ENCODE measurements around the gene SLC44A4. TPM values are rescaled to one million over a fixed set of nuclear protein-coding genes. Genes with fewer than 3 reads are reported as not detected.

Gene SLC44A4
- total and polyA plus RNA-seq, 5 donors, result 0.05 TPM; not detected in 4

GRCh38 chr6:31815025-31815838 is 63.6 kb downstream of the SLC44A4 start, which contains the start of the genes HSPA1A and HSPA1L:
TSS of gene HSPA1A (plus strand) at chr6:31815543. CDS start at chr6:31815757, 214 bp downstream.
TSS of gene HSPA1L (minus strand) at chr6:31815283. CDS start at chr6:31811972, 3,311 bp downstream.
- Histone ChIP-seq H3K9me3 (ENCODE audit: control insufficient read depth, low read length) (no peaks in the 10 kb centered on the region), H3K27ac (ENCODE audit: low read length) (peak within 1 kb of the TSS; percentile 98), H3K27me3 (ENCODE audit: control insufficient read depth, insufficient read depth) (no peaks in the 10 kb centered on the region), H3K4me3 (ENCODE audit: low read length) (peak within 1 kb of the TSS; percentile 92), H3K4me1 (ENCODE audit: control insufficient read depth, insufficient read depth, low read length) (no peaks in the 10 kb centered on the region)
- ATAC-seq, result peak; percentile 92 to 93
- WGBS, result 0% methylated on average over 56 of the region's 56 CpGs
- intact Hi-C loops (cut with DNase I), result no loop called here
- peak; percentile 97 to 98 (median 97) for DNase-seq

DNA sequence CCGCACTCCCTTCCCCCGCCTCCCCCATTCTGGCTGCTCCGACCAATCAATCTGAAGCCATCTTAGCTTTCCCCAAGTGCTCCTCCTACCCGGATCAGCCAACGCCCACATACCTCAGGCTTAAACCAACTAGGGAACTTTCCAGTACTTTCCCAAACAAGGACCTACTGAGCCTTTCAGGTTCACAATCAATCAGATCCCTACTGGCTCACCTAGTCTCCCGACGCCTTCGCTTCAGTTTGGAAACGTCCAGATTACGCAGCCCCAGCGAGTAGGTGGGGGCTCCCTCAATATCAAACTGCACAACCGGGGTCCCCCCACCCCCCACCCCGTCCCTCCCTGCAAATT is 64.1 kb downstream of the SLC44A4 start:
- DNase-seq, result peak; percentile 96 to 98 (median 97)
- H3K9me3 ChIP-seq (ENCODE audit: control insufficient read depth, low read length), result no peaks in the 10 kb centered on the region
- intact Hi-C loops (cut with DNase I), result no loop called here
- peak overlapping the region; percentile 97 for H3K27ac ChIP-seq (ENCODE audit: low read length)
- H3K4me1 ChIP-seq (ENCODE audit: control insufficient read depth, insufficient read depth, low read length), result no peaks in the 10 kb centered on the region
- ATAC-seq, result peak; percentile 91 to 92
- peak overlapping the region; percentile 92 for H3K4me3 ChIP-seq (ENCODE audit: low read length)
- under 1% methylated on average over 13 of the region's 13 CpGs for WGBS
- no peaks in the 10 kb centered on the region for H3K27me3 ChIP-seq (ENCODE audit: control insufficient read depth, insufficient read depth)

DNA sequence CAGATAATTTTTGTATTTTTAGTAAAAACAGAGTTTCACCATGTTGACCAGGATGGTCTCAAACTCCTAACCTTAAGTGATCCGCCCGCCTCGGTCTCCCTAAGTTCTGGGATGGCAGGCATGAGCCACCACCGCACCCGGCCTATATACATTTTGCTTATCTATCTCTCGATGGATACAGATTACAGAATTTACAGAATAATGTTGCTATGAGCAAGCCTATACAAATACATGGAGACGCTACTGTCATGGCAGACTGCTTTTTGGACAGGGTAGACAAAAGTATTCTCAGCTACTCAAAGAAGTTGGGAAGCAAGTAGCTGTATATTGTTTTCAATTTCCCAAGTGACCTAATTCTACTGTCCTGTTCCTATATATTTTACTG is 65.3 kb downstream of the SLC44A4 start:
- H3K4me3 ChIP-seq (ENCODE audit: low read length), result no peak overlapping the region
- H3K27me3 ChIP-seq (ENCODE audit: control insufficient read depth, insufficient read depth), result no peaks in the 10 kb centered on the region
- DNase-seq (no peak), ATAC-seq (no peak)
- peak overlapping the region; percentile 98 for H3K27ac ChIP-seq (ENCODE audit: low read length)
- intact Hi-C loops (cut with DNase I), result no loop called here
- 96% methylated on average over 7 of the region's 7 CpGs for WGBS
- no peaks in the 10 kb centered on the region for H3K4me1 ChIP-seq (ENCODE audit: control insufficient read depth, insufficient read depth, low read length)
- H3K9me3 ChIP-seq (ENCODE audit: control insufficient read depth, low read length), result no peaks in the 10 kb centered on the region

Other genes with a start within 250 kb of the SLC44A4 start
Only the 30 nearest of the 35 such genes appear.
- 10 to 100 TPM; 16.8 to 23.9 (median 20.0) TPM for gene GPANK1, start 214.0 kb downstream of the SLC44A4 start, total RNA-seq
- 24.6 TPM for gene GPANK1, start 214.0 kb downstream of the SLC44A4 start, polyA plus RNA-seq
- gene CSNK2B, start 212.9 kb downstream of the SLC44A4 start, total RNA-seq, result 100 to 1,000 TPM; 110 to 123 (median 116) TPM
- gene CSNK2B, start 212.9 kb downstream of the SLC44A4 start, polyA plus RNA-seq, result 158 TPM
- 1 to 10 TPM; 4.0 to 8.7 (median 5.9) TPM for gene LY6G5B, start 209.0 kb downstream of the SLC44A4 start, total RNA-seq
- gene LY6G5B, start 209.0 kb downstream of the SLC44A4 start, polyA plus RNA-seq, result 4.6 TPM
- 1 to 10 TPM; 2.1 to 3.8 (median 2.3) TPM for gene LY6G5C, start 197.9 kb downstream of the SLC44A4 start, total RNA-seq
- gene LY6G5C, start 197.9 kb downstream of the SLC44A4 start, polyA plus RNA-seq, result 5.0 TPM
- gene ABHD16A, start 175.7 kb downstream of the SLC44A4 start, total RNA-seq, result 10 to 100 TPM; 28.4 to 37.0 (median 31.7) TPM
- 28.1 TPM for gene ABHD16A, start 175.7 kb downstream of the SLC44A4 start, polyA plus RNA-seq
- not detected for gene LY6G6F, start 172.1 kb downstream of the SLC44A4 start, total RNA-seq
- not detected for gene LY6G6F, start 172.1 kb downstream of the SLC44A4 start, polyA plus RNA-seq
- not detected for gene LY6G6D, start 163.6 kb downstream of the SLC44A4 start, total RNA-seq
- not detected for gene LY6G6D, start 163.6 kb downstream of the SLC44A4 start, polyA plus RNA-seq
- not detected for gene LY6G6C, start 157.3 kb downstream of the SLC44A4 start, total RNA-seq
- gene LY6G6C, start 157.3 kb downstream of the SLC44A4 start, polyA plus RNA-seq, result 0.18 TPM
- gene MPIG6B, start 155.6 kb downstream of the SLC44A4 start, total RNA-seq, result under 1 TPM in 3 of 4 donors, not detected in 1; 0.31 to 0.37 (median 0.35) TPM
- gene MPIG6B, start 155.6 kb downstream of the SLC44A4 start, polyA plus RNA-seq, result 0.20 TPM
- gene DDAH2, start 149.7 kb downstream of the SLC44A4 start, total RNA-seq, result 10 to 100 TPM; 42.4 to 55.6 (median 49.3) TPM
- 57.4 TPM for gene DDAH2, start 149.7 kb downstream of the SLC44A4 start, polyA plus RNA-seq
- 100 to 1,000 TPM in 3 of 4 donors, 10 to 100 TPM in 1; 99.4 to 153 (median 116) TPM for gene CLIC1, start 142.5 kb downstream of the SLC44A4 start, total RNA-seq
- gene CLIC1, start 142.5 kb downstream of the SLC44A4 start, polyA plus RNA-seq, result 116 TPM
- gene MSH5, start 139.0 kb downstream of the SLC44A4 start, total RNA-seq, result 1 to 10 TPM; 2.6 to 3.2 (median 3.0) TPM
- gene MSH5, start 139.0 kb downstream of the SLC44A4 start, polyA plus RNA-seq, result 1.8 TPM
- under 1 TPM in 1 of 4 donors, not detected in 3; 0.50 TPM for gene SAPCD1, start 116.3 kb downstream of the SLC44A4 start, total RNA-seq
- 0.25 TPM for gene SAPCD1, start 116.3 kb downstream of the SLC44A4 start, polyA plus RNA-seq
- gene VWA7, start 101.7 kb downstream of the SLC44A4 start, total RNA-seq, result 10 to 100 TPM in 1 of 4 donors, 1 to 10 TPM in 3; 3.4 to 12.8 (median 8.2) TPM
- 3.2 TPM for gene VWA7, start 101.7 kb downstream of the SLC44A4 start, polyA plus RNA-seq
- 10 to 100 TPM; 21.7 to 30.6 (median 26.9) TPM for gene VARS1, start 83.2 kb downstream of the SLC44A4 start, total RNA-seq
- 14.8 TPM for gene VARS1, start 83.2 kb downstream of the SLC44A4 start, polyA plus RNA-seq
- gene LSM2, start 72.0 kb downstream of the SLC44A4 start, total RNA-seq, result 10 to 100 TPM; 22.8 to 27.3 (median 23.8) TPM
- gene LSM2, start 72.0 kb downstream of the SLC44A4 start, polyA plus RNA-seq, result 27.0 TPM
- 1 to 10 TPM; 1.6 to 2.8 (median 2.2) TPM for gene HSPA1L, start 63.7 kb downstream of the SLC44A4 start, total RNA-seq
- 2.0 TPM for gene HSPA1L, start 63.7 kb downstream of the SLC44A4 start, polyA plus RNA-seq
- 100 to 1,000 TPM; 167 to 328 (median 273) TPM for gene HSPA1A, start 63.5 kb downstream of the SLC44A4 start, total RNA-seq
- gene HSPA1A, start 63.5 kb downstream of the SLC44A4 start, polyA plus RNA-seq, result 321 TPM
- 100 to 1,000 TPM; 110 to 299 (median 197) TPM for gene HSPA1B, start 51.3 kb downstream of the SLC44A4 start, total RNA-seq
- gene HSPA1B, start 51.3 kb downstream of the SLC44A4 start, polyA plus RNA-seq, result 114 TPM
- 10 to 100 TPM; 18.5 to 28.2 (median 22.7) TPM for gene NEU1, start 16.2 kb downstream of the SLC44A4 start, total RNA-seq
- 26.0 TPM for gene NEU1, start 16.2 kb downstream of the SLC44A4 start, polyA plus RNA-seq
- 10 to 100 TPM; 13.5 to 24.0 (median 20.0) TPM for gene EHMT2, start 18.7 kb upstream of the SLC44A4 start, total RNA-seq
- 15.7 TPM for gene EHMT2, start 18.7 kb upstream of the SLC44A4 start, polyA plus RNA-seq
- 1 to 10 TPM; 1.6 to 5.0 (median 3.4) TPM for gene ZBTB12, start 23.1 kb upstream of the SLC44A4 start, total RNA-seq
- gene ZBTB12, start 23.1 kb upstream of the SLC44A4 start, polyA plus RNA-seq, result 2.4 TPM
- 10 to 100 TPM; 10.9 to 19.8 (median 12.0) TPM for gene C2, start 48.7 kb upstream of the SLC44A4 start, total RNA-seq
- gene C2, start 48.7 kb upstream of the SLC44A4 start, polyA plus RNA-seq, result 3.0 TPM
- gene CFB, start 67.1 kb upstream of the SLC44A4 start, total RNA-seq, result 10 to 100 TPM; 14.2 to 34.2 (median 24.2) TPM
- gene CFB, start 67.1 kb upstream of the SLC44A4 start, polyA plus RNA-seq, result 10.4 TPM
- 10 to 100 TPM; 49.2 to 53.1 (median 50.9) TPM for gene NELFE, start 80.0 kb upstream of the SLC44A4 start, total RNA-seq
- gene NELFE, start 80.0 kb upstream of the SLC44A4 start, polyA plus RNA-seq, result 45.8 TPM
- 10 to 100 TPM; 36.5 to 43.1 (median 37.0) TPM for gene SKIC2, start 80.2 kb upstream of the SLC44A4 start, total RNA-seq
- 28.9 TPM for gene SKIC2, start 80.2 kb upstream of the SLC44A4 start, polyA plus RNA-seq
- 10 to 100 TPM; 12.0 to 17.2 (median 16.1) TPM for gene DXO, start 93.1 kb upstream of the SLC44A4 start, total RNA-seq
- 16.9 TPM for gene DXO, start 93.1 kb upstream of the SLC44A4 start, polyA plus RNA-seq
- gene C4A, start 103.1 kb upstream of the SLC44A4 start, total RNA-seq, result 100 to 1,000 TPM in 3 of 4 donors, 10 to 100 TPM in 1; 91.0 to 154 (median 139) TPM
- 40.7 TPM for gene C4A, start 103.1 kb upstream of the SLC44A4 start, polyA plus RNA-seq
- 100 to 1,000 TPM in 3 of 4 donors, 10 to 100 TPM in 1; 86.0 to 163 (median 139) TPM for gene C4B, start 135.8 kb upstream of the SLC44A4 start, total RNA-seq
- gene C4B, start 135.8 kb upstream of the SLC44A4 start, polyA plus RNA-seq, result 41.2 TPM
- gene CYP21A2, start 159.4 kb upstream of the SLC44A4 start, total RNA-seq, result 1 to 10 TPM in 1 of 4 donors, under 1 TPM in 2, not detected in 1; 0.47 to 3.2 (median 0.51) TPM
- gene CYP21A2, start 159.4 kb upstream of the SLC44A4 start, polyA plus RNA-seq, result 0.48 TPM

Data from right cardiac atrium (tissue), 5 donors.